Eye (tissue), 1 donor: ENCODE data around the gene CALN1.
"Not testable (repeated sequence)": the region's sequence is repeated elsewhere in the genome, so short reads cannot be mapped to it uniquely, and the experiment has no call there.

Experiments used
- DNase-seq: peaks from one replicate; pipeline ENCODE4 v3.0.0-alpha.2; 2015

Gene CALN1

DNA sequence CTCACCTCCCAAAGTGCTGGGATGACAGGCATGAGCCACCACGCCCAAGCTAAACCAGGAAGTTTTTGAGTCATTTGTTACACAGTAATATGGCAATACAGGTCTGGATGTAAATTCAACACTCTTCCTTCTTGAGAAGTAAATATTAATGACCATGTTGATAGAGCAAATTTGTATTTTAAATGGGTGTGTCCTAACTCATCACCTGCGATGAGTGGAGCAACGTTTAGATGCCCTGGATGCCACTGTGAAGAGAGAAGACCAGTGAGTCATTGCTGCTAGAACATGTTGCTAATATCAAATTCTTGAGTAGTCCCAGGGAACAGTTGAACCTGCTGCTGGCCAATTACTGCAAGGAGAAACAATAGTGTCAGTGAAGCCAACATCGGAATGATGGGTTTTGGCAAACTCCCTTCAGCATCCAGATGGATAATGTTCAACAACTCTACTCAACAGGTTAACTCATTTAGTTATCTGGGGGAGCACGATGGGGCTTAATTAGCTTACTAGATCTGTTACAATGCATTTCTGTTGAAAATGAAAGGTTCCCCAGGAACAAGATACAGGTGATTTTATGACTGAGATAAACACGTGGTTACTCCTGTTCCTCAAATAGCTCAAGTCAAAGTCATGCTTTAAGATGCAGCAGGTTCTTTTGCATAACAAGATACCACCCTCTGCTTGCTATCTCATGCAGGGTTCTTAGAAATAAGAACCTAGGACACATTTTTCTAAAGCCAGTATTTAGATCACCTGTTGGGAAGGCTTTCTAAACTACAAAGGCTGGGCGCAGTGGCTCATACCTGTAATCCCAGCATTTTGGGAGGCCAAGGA lies 146.8 kb downstream of the CALN1 start:
- DNase-seq: no peak

DNA sequence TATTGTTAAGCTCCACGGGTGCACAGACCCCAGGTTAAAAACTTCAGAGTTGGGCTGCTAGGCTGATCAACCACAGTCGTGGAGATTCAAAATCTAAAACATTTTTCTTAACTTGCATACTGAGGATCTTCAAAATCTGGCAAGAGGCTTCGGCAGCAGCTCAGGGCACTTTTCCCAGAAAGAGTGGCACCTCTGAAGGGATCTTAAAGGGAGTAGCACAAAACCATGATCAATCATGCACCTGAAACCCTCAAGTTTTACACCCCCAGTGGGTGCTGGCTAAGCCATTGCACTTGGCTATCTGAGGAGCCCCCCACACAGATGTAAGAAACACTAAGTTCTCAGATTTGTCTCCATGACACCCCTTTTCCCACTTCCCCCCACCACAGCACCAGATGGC lies 151.7 kb downstream of the CALN1 start:
- DNase-seq: no peak

DNA sequence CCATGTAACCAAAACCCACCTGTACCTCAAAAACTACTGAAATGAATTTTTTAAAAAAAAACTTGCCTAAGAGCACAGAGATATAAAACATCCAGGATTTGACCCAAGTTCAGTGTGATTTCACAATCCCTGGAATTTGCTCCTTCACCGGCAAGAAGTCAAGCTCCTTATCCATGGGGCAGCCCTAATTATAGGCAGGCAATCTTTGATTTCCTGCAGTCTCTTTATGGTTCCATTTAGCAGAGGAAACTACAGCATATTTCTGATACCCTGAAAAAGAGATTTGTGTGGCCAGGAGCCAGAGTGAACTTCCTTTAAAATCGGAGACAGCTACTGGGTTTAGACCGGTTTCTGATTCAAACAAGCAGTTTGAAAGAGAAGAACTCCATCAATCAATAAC lies 154.1 kb downstream of the CALN1 start:
- DNase-seq: no peak

DNA sequence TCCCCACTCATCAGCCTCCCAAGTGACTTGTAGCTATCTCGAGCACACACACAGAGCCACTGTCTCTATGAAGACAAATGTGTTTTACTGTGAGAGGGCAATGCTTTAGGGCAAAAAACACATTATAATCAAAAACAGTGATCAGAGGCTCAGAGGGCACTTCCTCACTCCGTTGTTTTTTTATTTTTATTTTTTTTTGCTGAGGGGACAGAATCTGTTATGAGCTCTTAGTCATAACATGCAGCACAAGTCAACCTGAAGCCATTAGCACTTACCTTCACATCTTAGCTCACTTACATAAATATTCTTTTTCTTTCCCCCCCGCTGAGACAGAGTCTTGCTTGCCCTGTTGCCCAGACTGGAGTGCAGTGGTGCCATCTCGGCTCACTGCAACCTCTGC lies 157.7 kb downstream of the CALN1 start:
- DNase-seq: peak; percentile 3

DNA sequence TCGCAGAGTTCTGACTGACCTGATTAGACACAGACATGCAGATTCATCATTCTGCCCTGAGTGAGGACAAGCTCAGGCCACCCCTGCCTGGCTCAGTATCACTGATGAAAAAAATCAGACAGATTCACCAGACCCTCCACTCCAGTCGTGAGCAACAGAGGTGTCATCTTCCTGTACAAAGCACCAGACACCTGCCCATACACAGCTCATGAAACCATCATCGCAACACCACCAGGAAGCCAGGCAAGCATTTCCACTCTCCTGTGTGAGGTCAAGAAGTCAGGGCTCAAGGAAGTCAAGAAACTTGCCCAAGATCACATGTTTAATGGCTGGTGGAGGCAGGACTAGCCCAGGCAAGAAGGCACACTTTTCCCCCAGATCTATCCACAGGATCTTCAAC lies 163.0 kb downstream of the CALN1 start:
- DNase-seq: no peak

DNA sequence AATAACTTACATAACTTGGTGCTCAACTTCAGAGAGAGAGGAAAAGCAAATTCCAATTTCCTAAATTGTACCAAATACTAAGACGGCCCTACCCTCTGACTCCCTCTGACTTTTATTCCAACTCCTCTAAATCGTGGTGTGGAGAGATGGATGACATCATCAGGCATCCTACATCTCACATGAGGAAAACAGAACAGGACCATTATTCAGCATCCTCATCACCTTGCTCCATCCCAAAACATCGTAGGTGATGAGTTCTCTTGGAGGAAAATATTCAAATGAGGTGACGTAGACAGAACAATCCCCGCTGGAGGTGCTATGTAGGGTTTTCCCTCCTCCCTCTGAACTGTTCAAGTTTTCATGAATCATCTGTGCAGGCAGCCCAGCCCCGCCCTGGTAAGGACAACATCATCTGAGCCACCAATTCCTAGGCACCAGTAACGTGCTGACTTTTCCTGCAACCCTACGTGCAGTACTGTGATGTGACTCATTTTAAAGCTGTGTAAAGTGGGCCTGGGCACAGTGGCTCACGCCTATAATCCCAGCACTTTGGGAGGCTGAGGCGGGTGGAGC lies 167.2 kb downstream of the CALN1 start:
- no peak for DNase-seq

DNA sequence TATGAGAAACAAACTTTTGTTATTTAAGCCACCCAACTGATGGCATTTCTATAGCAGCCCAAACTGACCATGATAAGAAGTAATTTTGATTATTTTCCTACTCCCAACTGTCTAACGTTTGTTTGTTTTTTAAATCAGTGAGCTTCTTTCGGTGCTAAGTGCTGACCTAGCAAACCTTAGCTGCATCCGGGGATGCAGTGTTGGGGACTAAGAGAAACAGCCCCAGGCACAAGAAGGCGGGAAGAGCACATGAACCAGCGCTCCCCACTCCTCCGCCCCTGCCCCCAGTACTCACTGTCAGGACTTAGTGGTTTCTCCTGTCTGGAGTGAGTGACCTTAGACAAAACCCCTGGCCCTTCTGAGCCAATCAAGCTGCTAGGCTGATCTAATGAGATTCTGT lies 168.8 kb downstream of the CALN1 start:
- DNase-seq: no peak

DNA sequence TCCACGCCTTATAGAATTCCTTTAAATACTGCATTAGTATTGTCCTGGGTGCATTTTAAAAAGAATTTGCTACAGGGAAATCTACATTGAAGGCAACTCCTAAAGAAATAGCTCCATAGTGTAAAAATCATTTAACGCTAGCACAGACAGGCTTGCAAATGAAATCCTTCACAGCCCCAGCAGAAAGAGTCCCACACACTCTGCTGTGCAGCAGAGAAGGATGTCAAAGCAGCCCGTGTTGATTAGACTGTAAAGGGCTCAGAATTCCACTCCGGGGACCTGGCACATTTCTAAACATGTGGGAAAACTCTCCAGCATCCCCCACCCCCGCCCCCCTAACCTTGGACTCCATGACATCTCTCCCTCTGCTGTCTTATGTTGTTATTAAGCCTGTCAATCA lies 176.8 kb downstream of the CALN1 start:
- DNase-seq: peak; percentile 41

DNA sequence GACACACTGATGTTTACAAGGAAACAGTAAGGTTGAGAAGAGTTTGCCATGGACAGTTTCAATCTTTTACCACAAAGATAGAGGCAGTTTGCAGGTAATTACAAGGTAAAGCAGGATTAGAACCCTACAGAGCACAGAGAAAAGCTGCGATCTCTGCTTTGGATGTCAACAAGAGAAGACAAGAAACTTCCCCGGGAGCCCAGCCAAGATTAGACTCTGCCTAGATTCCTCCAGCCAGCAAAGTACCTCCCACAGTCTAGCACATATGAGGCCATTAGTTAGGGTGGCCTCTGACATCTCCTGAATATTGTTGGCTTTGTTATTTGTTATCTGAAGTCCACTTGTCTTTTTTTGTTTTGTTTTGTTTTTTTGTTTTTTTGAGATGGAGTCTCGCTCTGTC lies 178.1 kb downstream of the CALN1 start:
- DNase-seq: no peak

DNA sequence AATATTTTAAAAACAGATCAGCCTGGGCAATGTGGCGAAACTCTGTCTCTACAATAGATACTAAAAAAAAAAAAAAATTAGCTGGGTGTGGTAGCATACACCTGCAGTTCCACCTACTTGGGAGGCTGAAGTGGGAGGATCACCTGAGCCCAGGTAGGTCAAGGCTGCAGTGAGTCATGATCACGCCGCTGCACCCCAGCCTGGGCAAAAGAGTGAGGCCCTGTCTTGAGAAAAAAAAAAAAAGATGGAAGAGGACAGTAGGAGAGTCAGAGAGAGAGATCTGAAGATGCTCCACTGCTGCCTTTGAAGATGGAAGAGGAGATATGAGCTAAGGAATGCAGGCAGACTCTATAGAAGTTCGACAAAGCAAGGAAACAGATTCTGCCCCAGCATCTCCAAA lies 181.9 kb downstream of the CALN1 start:
- no peak for DNase-seq

DNA sequence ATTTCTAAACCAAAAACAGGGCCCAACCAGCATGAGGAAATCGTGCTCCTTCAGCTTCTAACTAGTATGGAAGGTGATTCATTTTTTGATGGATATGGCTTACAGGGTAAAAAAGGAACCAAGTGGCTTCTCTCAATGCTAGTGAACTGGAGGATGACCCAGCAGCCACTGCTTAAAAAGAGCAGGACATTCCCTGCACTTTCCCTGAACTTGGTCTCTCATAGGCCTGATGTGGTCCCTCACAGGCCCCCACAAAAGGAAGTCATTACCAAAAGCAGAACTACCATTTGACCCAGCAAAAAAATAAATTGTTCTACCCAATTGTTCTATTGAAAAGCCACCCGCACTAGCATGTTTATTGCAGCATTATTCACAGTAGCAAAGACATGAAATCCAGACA lies 188.8 kb downstream of the CALN1 start:
- no peak for DNase-seq

DNA sequence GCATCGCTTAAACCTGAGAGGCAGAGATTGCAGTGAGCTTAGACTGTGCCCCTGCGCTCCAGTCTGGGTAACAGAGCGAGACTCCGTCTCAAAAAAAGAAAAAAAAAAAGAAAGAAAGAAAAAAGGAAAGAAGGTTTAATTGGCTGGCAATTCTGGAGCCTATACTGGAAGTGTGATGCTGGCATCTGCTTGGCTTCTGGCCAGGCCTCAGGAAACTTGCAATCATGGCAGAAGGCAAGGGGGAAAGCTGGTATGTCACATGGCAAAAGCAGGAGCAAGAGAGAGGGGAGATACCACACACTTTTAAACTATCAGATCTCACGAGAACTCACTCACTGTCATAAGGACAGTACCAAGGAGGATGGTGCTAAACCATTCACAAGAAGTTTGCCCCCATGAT lies 190.0 kb downstream of the CALN1 start:
- no peak for DNase-seq

DNA sequence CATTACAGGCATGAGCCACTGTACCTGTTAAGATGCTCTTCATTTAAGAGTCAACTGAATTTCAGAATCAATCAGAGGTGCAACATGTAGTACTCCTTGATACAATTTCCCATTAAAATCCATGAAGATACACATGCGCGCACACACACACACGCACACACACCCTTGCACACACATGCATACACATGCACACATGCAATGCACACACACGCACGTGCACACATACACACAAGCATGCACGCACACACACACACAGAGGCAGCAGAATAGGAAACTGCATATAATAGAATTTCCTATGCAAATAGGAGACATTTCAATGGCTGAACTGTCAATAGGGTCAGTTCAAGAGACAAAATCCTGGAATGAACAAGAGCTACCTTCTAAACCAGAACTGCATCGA lies 192.6 kb downstream of the CALN1 start:
- no peak for DNase-seq

DNA sequence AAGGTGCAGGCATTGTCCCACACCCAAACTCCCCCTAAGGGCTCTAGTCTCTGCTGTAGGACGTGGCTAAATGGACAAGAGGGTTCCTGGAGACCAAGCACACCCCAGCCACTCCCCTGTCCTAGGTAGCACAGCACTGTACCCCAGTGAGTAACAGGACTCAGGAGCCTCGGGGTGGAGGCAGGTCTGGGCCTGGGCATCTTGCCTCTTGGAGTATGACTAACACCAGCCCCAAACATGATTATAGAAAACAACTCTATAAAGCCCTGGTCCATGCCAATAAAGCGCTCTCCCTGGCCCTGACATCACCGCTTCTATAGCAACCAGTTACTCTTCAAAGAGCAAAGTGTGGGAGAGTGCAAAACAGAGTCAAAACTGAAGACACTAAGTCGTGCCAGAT lies 195.0 kb downstream of the CALN1 start:
- no peak for DNase-seq

DNA sequence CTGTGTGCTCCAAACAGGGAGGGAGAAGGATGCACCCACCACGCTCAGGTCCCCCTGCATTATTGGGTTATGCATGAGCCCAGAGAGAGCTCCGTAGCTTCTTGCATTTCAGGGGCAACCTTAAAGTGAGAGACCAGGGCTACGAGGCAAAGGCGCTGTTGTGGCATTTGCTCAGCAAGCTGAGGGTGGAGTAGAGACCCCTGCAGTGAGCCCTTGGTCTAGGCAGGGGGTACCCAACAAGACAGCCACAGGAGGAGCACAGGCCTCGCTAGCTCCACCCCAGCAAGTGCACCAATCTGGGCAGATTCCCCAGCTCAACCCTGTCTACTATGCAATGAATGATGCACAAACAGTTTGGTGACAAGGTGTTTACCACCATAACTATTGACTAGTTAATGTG lies 198.4 kb downstream of the CALN1 start:
- DNase-seq: no peak

DNA sequence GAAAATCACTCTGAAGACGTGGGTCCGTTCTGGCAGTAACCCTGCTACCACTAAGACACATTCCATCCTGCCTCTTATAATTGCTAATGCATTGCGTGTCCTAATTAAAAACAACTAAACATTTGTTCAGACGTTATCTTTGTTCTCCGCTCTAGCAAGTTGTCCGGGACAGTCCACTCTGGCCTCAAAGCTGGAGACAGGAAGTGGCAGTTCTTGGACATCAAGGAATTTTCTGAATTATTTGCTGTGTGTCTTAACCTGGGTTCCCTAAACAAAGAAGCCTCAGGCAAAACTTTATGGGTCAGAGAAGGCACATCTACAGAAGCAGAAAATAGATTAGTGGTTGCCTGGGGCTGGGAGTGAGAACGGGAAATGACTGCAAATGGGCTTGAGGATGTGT lies 199.1 kb downstream of the CALN1 start:
- no peak for DNase-seq

DNA sequence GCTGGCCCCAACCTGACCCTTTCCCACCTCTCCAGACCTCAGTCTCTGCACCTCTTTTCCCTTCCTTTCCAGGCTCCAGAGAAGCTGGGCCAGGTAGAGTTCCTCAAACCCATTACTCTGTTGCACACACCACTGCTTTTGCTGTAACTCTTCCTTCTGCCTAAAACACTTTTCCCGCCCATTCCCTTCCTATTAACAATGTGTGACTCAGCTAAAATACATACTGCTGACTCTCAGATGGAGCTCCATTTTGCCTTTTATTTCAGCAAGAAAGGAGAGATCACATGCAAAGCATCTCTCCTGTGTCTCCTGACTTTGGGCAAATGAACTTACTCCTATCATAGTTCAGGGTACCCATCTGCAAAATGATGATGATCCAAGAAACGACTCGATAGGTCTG lies 201.0 kb downstream of the CALN1 start:
- DNase-seq: no peak

DNA sequence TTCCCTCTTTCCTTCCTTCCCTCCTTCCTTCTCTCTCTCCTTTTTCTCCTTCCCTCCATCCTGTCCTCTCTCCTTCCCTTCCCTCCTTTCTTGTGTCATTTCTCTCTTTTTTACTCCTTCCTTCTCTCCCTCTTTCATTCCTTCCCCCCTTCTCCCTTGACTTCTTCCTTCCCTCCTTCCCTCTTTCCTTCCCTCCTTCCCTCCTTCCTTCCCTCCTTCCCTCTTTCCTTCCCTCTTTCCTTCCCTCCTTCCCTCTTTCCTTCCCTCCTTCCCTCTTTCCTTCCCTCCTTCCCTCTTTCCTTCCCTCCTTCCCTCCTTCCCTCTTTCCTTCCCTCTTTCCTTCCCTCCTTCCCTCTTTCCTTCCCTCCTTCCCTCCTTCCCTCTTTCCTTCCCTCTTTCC lies 203.1 kb downstream of the CALN1 start:
- not testable (repeated sequence) for DNase-seq

DNA sequence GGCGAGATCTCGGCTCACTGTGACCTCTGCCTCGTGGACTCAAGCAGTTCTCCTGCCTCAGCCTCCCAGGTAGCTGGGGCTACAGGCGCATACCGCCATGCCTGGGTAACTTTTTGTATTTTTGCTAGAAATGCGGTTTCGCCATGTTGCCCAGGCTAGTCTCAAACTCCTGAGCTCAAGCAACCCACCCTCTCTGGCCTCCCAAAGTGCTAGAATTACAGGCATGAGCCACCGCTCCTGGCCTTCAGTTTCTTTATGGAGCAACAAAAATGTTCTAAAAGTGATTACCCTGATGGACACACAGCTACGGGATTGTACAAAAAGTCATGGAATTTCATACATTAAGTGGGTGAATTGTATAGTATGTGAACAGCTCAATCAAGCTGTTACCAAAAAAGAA lies 216.0 kb downstream of the CALN1 start:
- no peak for DNase-seq

DNA sequence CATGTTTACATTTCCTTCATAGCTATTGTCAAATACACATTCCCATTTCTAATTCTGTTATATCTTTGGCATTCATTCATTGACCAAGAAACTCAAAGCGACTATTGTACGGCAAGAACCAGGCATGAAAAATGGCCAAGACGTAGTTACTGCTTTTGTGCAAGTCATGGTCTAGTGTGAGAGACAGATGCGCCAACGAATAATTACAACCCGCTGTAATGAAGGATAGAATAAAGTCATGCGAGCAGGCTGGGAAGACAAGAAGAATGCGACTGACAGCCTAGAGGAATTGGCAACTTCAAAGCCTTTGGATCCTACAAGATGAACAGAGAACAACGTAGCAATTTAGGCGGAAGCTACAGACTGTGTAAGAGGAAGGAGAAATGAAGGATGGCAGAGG lies 221.2 kb downstream of the CALN1 start:
- no peak for DNase-seq

DNA sequence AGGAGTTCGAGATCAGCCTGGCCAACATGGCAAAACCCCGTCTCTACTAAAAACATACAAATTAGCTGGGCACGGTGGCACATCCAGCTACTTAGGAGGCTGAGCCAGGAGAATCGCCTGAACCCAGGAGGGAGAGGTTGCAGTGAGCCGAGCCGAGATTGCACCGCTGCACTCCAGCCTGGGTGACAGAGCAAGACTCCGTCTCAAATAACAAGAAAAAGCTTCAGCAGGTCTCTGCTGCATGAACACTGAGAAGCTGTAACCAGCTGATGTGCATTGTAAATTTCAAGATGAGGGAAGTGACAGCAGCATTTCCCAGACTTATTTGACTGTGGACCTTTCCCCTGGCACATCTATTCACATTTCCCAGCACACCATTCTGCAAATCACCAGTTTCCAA lies 222.0 kb downstream of the CALN1 start:
- DNase-seq: no peak

DNA sequence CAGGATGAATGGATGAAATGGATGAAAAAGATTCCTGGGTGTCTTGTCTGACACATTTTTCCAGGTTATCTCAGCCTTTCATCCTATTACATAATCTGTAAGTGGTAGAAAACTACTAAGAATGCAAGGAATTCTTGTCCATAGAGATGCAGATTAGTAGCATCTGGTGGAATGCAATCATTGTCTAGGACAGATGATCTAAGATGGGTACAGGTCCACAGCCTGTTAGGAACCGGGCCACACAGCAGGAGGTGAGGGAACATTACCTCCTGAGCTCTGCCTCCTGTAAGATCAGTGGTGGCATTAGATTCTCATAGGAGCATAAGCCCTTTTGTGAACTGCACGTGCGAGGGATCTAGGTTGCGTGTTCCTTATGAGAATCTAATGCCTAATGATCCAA lies 225.0 kb downstream of the CALN1 start:
- no peak for DNase-seq

DNA sequence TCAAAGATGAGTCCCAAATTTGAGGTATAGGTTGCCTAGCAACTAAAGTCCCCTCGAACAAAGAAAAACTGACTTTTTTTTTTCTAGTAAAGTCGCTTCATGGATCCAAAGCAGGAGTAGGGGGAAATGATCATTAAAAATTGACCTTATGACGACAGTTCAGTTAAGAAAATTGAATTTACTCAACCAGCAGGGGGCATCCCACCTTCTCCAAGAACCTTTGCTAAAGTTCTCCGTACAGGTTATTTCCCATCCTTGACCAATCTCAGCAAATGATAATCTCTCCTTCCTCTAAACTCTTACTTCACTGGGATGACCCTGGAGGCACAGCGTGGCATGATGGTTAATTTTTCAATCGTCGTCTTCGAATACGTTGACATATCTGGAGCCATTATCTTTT lies 228.3 kb downstream of the CALN1 start:
- DNase-seq: no peak

DNA sequence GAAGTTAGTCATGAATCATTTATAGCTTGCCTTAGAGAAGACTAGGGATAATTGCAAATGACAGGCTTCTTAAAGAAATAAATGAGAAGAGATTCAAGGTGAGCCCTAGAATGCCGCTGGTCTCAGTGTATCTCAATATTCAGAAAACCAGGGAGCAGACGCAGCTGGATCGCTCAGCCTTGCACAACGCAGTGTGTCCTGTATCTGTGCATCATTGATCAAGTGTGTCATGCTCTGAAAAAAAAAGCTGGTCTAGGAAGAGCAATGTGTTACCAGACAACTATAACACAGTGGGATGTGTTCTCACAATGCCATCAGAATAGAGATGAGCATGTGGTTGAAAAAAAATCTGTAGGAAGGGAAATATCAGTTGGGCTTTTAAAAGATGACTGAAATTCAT lies 230.1 kb downstream of the CALN1 start:
- no peak for DNase-seq

DNA sequence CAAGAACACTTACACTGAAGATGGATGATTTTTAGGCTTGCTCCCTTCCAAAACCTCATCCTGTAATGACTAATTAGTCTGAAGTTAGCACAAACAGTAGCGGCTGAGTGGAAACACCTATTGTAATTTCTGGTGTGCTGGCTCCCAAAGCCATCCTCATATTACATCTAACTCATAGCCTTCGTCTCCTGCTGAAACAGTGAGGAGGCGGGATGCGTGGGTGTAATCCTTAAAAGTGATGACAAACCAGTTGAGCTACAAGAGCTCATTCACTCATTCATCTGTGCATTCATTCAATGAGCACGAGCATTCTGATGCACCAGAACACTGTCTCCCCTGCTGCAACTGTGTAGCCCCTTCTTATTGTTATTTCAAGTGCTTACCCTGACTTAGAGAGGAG lies 235.3 kb downstream of the CALN1 start:
- DNase-seq: no peak
